H1 (cell line): ENCODE measurements around the gene WASHC3. TPM values are rescaled to one million over a fixed set of nuclear protein-coding genes. Genes with fewer than 3 reads are reported as not detected.

Source experiments
- ATF3 ChIP-seq: IDR thresholded peaks from 2 replicates; pipeline ENCODE4 v1.6.1; 2011; ENCODE audit warnings: low read depth, mild to moderate bottlenecking, low read length; ENCODE audit not compliant: insufficient read depth
- CTCF ChIP-seq, 3 experiments: IDR thresholded peaks; 1 replicate in 2 of 3; 2 replicates in 1 of 3; pipeline versions ENCODE4 v1.5.1 to v1.6.1; 2011; ENCODE audit warnings: low read length in 3 of 3, mild to moderate bottlenecking in 3 of 3, inconsistent platforms in 2 of 3, low read depth in 1 of 3, moderate library complexity in 1 of 3; ENCODE audit not compliant: insufficient read depth in 1 of 3; ENCODE audit errors: control extremely low read depth in 1 of 3
- MAFK ChIP-seq: IDR thresholded peaks from 2 replicates; pipeline ENCODE4 v1.6.1; 2012; ENCODE audit warnings: low read depth, mild to moderate bottlenecking, improper control_type of control experiment, low read length
- RFX5 ChIP-seq: IDR thresholded peaks from 2 replicates; pipeline ENCODE4 v1.6.1; 2011; ENCODE audit warnings: low read depth, low read length, improper control_type of control experiment, borderline replicate concordance
- polyA plus RNA-seq, 7 experiments: library from polyadenylated mRNA; depleted of rRNA in 3 of 7; stranded (reverse) in 5 of 7; unstranded in 2 of 7; fragments of >200 nt in 5 of 7; fragments of 200-250 nt in 2 of 7; gene quantifications; 1 replicate in 5 of 7; 2 replicates in 1 of 7; 4 replicates in 1 of 7; pipeline versions ENCODE4 v1.2.1 to v1.2.3, GENCODE V29; 2011 to 2013; ENCODE audit warnings: missing spikeins in 2 of 7, mixed read lengths in 2 of 7
- total RNA-seq: library from RNA; stranded (reverse); fragmentation: NEBNext Ultra II Directional; extraction: Animal tissue kit (Norgen Biotek cat#: 25700); gene quantifications from 2 replicates; pipeline ENCODE4 v1.2.1, GENCODE V29; 2021

The WASHC3 gene
- total and polyA plus RNA-seq, 2 of the 8 experiments (the other 6 are each of a cell fraction or from before 2014, with no cell fraction given) = 7.4 to 8.3 TPM

GRCh38 chr12:102009796-102010195, 52.0 kb downstream of the WASHC3 start (continued):
- no peak for TF ChIP-seq CTCF (IDR thresholded peaks at IDR 0.05; ENCODE audit: control extremely low read depth in 1 of 3, insufficient read depth in 1 of 3, low read depth in 1 of 3, low read length in 3 of 3)
- no peak for TF ChIP-seq RFX5
- no peak for TF ChIP-seq ATF3
- no peak for TF ChIP-seq MAFK
